ENCODE data around the gene ATP7B.

Gene ATP7B

GRCh38 chr13:52025475-52026245 is 14.4 kb upstream of the ATP7B start:
- DNase-seq (ENCODE audit: low read depth in 1 of 2, low spot score in 1 of 2), result no peak
- H3K27ac ChIP-seq (replicated peaks), result no peak overlapping the region
- TF ChIP-seq SPI1 (IDR thresholded peaks at IDR 0.05; ENCODE audit: borderline replicate concordance, low read depth) (no peak), CTCF (IDR thresholded peaks at IDR 0.05; ENCODE audit: insufficient read depth, low read length) (no peak), GABPA (IDR thresholded peaks at IDR 0.05; ENCODE audit: low read depth) (no peak), POLR2AphosphoS5 (IDR thresholded peaks at IDR 0.05; ENCODE audit: low read depth) (no peak)
- TF ChIP-seq, protein P1, sequence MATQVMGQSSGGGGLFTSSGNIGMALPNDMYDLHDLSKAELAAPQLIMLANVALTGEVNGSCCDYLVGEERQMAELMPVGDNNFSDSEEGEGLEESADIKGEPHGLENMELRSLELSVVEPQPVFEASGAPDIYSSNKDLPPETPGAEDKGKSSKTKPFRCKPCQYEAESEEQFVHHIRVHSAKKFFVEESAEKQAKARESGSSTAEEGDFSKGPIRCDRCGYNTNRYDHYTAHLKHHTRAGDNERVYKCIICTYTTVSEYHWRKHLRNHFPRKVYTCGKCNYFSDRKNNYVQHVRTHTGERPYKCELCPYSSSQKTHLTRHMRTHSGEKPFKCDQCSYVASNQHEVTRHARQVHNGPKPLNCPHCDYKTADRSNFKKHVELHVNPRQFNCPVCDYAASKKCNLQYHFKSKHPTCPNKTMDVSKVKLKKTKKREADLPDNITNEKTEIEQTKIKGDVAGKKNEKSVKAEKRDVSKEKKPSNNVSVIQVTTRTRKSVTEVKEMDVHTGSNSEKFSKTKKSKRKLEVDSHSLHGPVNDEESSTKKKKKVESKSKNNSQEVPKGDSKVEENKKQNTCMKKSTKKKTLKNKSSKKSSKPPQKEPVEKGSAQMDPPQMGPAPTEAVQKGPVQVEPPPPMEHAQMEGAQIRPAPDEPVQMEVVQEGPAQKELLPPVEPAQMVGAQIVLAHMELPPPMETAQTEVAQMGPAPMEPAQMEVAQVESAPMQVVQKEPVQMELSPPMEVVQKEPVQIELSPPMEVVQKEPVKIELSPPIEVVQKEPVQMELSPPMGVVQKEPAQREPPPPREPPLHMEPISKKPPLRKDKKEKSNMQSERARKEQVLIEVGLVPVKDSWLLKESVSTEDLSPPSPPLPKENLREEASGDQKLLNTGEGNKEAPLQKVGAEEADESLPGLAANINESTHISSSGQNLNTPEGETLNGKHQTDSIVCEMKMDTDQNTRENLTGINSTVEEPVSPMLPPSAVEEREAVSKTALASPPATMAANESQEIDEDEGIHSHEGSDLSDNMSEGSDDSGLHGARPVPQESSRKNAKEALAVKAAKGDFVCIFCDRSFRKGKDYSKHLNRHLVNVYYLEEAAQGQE (IDR thresholded peaks at IDR 0.05; ENCODE audit: insufficient replicate concordance, low read depth), result no peak
- H3K27me3 ChIP-seq (ENCODE audit: insufficient read depth, poor library complexity, severe bottlenecking), result no peaks in the 10 kb centered on the region
- no peak overlapping the region for H3K4me3 ChIP-seq (replicated peaks; ENCODE audit: insufficient read depth, low read length)

DNA sequence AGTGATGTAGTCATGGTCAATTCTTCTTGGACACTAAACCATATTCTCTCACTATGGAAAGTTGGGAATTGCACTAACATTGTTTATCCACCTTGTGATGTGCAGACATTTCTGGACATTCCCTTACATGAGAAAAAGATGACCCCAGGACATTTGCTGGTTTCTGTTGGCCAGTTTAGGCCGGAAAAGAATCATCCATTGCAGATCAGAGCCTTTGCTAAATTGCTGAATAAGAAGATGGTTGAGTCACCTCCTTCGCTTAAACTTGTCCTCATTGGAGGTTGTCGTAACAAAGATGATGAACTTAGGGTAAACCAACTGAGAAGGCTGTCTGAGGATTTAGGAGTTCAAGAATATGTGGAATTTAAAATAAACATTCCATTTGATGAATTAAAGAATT is 13.2 kb upstream of the ATP7B start, which contains the start of gene UTP14C:
TSS of gene UTP14C (plus strand) at position 211 of the 400 bp plus-strand sequence. CDS start 4,114 bp downstream, outside the sequence.
- Histone ChIP-seq H3K27me3 (ENCODE audit: insufficient read depth, poor library complexity, severe bottlenecking) (no peaks in the 10 kb centered on the region), H3K4me3 (replicated peaks; ENCODE audit: insufficient read depth, low read length) (no peak within 1 kb of the TSS), H3K27ac (replicated peaks) (no peak within 1 kb of the TSS)
- no peak for DNase-seq (ENCODE audit: low read depth in 1 of 2, low spot score in 1 of 2)
- no peak for TF ChIP-seq POLR2AphosphoS5 (IDR thresholded peaks at IDR 0.05; ENCODE audit: low read depth)
- TF ChIP-seq, protein P1 (IDR thresholded peaks at IDR 0.05; ENCODE audit: insufficient replicate concordance, low read depth), result no peak
- no peak for TF ChIP-seq CTCF (IDR thresholded peaks at IDR 0.05; ENCODE audit: insufficient read depth, low read length)
- TF ChIP-seq SPI1 (IDR thresholded peaks at IDR 0.05; ENCODE audit: borderline replicate concordance, low read depth), result no peak
- no peak for TF ChIP-seq GABPA (IDR thresholded peaks at IDR 0.05; ENCODE audit: low read depth)

- no peak overlapping the region for H3K27ac ChIP-seq (replicated peaks)
- no peaks in the 10 kb centered on the region for H3K27me3 ChIP-seq (ENCODE audit: insufficient read depth, poor library complexity, severe bottlenecking)
- TF ChIP-seq POLR2AphosphoS5 (IDR thresholded peaks at IDR 0.05; ENCODE audit: low read depth) (no peak), SPI1 (IDR thresholded peaks at IDR 0.05; ENCODE audit: borderline replicate concordance, low read depth) (no peak), CTCF (IDR thresholded peaks at IDR 0.05; ENCODE audit: insufficient read depth, low read length) (no peak), GABPA (IDR thresholded peaks at IDR 0.05; ENCODE audit: low read depth) (no peak)
- TF ChIP-seq, protein P1 (IDR thresholded peaks at IDR 0.05; ENCODE audit: insufficient replicate concordance, low read depth), result no peak
- no peak for DNase-seq (ENCODE audit: low read depth in 1 of 2, low spot score in 1 of 2)
- H3K4me3 ChIP-seq (replicated peaks; ENCODE audit: insufficient read depth, low read length), result no peak overlapping the region
Observed at GRCh38 chr13:52022356-52022755, 11.1 kb upstream of the ATP7B start.
